Mucosa of descending colon (tissue), 3 donors: ENCODE measurements around the gene TTC23. TPM values are rescaled to one million over a fixed set of nuclear protein-coding genes. Genes with fewer than 3 reads are reported as not detected.

Source experiments
- ATAC-seq: fragments of 200-7000 bp; cut with Tn5 transposase; one replicate; pipeline ENCODE4 v1.9.1; 2020; ENCODE audit warnings: mild to moderate bottlenecking, moderate library complexity
- DNase-seq, 3 donors: peaks; one replicate each; pipeline ENCODE4 v3.0.0-alpha.2; 2020
- H3K36me3 ChIP-seq: fragments of 200-600 bp; one replicate; pipeline ENCODE4 v1.8.0; 2021; ENCODE audit warnings: low read depth, mild to moderate bottlenecking
- H3K4me1 ChIP-seq: fragments of 200-600 bp; one replicate; pipeline ENCODE4 v1.8.0; 2021; ENCODE audit warnings: low read depth, mild to moderate bottlenecking
- H3K4me3 ChIP-seq: fragments of 200-600 bp; one replicate; pipeline ENCODE4 v1.8.0; 2021; ENCODE audit warnings: mild to moderate bottlenecking
- H3K9me3 ChIP-seq: fragments of 200-600 bp; one replicate; pipeline ENCODE4 v1.8.0; 2021; ENCODE audit warnings: mild to moderate bottlenecking
- intact Hi-C, 2 donors: fragments of 100-400 bp; cut with DNase I in 1 of 2; cut with micrococcal nuclease in 1 of 2; formaldehyde crosslinking; loops; one replicate each; pipeline versions ENCODE4 v1.11.0 to v1.11.1; 2022; cut with DNase I, micrococcal nuclease
- total RNA-seq, 3 donors: library from RNA; stranded (reverse); fragmentation: NEBNext Ultra II Directional in 2 of 3; extraction: Animal tissue kit (Norgen Biotek cat#: 25700) in 2 of 3; gene quantifications; one replicate each; pipeline versions ENCODE4 v1.2.1 to v1.2.4, GENCODE V29; 2021 to 2023
- TF ChIP-seq, protein P1 (sequence below): fragments of 200-600 bp; IDR thresholded peaks from one replicate; pipeline ENCODE4 v1.8.0; 2022; ENCODE audit warnings: antibody characterized with exemption, mild to moderate bottlenecking
- donor health status: DM: no; HTN: no; CAD: no; lungs with moderate emphysema.
- donor health status: DM: no; HTN: no; CAD: no.
- donor health status: DM: no; HTN: yes; CAD: no.

The TTC23 gene
- total RNA-seq, 3 donors from 2014 or later, result 17.1 to 26.8 (median 19.6) TPM

DNA sequence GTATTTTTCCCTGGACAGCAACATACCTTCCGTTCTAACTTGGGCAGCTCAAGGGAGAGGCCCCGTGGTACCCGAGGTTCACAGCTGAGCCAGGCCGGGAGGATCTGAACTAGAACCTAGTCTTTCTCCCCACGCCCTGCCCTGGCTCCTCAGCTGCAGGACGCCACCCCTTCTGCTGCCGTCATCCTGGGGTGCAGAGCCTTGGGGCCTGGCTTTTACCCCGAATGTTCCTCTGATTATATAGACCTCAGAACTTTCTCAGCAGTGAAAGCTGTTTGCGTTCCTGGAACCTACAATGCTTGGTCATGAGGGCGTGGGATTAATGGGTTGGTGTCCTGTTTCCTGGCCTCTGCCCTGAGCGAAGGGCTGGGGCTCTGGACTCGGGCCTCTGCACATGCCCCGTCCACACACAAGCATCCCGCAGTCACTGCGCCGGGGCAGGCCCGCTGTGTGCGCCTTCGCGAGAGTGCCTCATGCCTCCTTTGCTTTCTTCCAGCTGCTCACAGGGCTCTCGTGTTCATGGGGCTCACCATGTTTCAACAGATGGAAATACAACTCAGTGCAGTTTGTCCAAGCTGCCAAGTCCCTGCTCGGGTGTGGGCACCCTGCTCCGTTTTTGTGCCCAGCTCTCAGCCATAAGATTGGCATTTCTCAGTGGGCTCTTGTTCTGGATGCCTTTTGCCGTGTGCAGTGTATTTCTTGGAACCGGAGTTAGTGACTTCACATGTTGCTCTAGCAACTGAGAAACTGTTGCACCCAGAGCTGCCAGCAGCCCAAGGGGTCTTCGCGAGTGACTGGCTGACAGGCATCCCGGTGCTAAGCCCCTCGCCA, 124.1 kb downstream of the TTC23 start:
- no peaks in the 10 kb centered on the region for H3K9me3 ChIP-seq
- no peak for DNase-seq
- H3K4me1 ChIP-seq, result peaks cover 14% of the 10 kb centered on the region
- ATAC-seq, result no peak
- TF ChIP-seq, protein P1, sequence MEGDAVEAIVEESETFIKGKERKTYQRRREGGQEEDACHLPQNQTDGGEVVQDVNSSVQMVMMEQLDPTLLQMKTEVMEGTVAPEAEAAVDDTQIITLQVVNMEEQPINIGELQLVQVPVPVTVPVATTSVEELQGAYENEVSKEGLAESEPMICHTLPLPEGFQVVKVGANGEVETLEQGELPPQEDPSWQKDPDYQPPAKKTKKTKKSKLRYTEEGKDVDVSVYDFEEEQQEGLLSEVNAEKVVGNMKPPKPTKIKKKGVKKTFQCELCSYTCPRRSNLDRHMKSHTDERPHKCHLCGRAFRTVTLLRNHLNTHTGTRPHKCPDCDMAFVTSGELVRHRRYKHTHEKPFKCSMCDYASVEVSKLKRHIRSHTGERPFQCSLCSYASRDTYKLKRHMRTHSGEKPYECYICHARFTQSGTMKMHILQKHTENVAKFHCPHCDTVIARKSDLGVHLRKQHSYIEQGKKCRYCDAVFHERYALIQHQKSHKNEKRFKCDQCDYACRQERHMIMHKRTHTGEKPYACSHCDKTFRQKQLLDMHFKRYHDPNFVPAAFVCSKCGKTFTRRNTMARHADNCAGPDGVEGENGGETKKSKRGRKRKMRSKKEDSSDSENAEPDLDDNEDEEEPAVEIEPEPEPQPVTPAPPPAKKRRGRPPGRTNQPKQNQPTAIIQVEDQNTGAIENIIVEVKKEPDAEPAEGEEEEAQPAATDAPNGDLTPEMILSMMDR, result no peak
- intact Hi-C loops, result no loop called here
- H3K36me3 ChIP-seq, result no peaks in the 10 kb centered on the region
- no peak overlapping the region for H3K4me3 ChIP-seq

- DNase-seq, result no peak
- no peak for ATAC-seq
- no peak overlapping the region for H3K4me3 ChIP-seq
- H3K4me1 ChIP-seq, result peaks cover 14% of the 10 kb centered on the region
- no peaks in the 10 kb centered on the region for H3K9me3 ChIP-seq
- TF ChIP-seq, protein P1, result no peak
- no peaks in the 10 kb centered on the region for H3K36me3 ChIP-seq
- intact Hi-C loops, result no loop called here
These were observed 124.7 kb downstream of the TTC23 start for GRCh38 chr15:99124641-99125040.

DNA sequence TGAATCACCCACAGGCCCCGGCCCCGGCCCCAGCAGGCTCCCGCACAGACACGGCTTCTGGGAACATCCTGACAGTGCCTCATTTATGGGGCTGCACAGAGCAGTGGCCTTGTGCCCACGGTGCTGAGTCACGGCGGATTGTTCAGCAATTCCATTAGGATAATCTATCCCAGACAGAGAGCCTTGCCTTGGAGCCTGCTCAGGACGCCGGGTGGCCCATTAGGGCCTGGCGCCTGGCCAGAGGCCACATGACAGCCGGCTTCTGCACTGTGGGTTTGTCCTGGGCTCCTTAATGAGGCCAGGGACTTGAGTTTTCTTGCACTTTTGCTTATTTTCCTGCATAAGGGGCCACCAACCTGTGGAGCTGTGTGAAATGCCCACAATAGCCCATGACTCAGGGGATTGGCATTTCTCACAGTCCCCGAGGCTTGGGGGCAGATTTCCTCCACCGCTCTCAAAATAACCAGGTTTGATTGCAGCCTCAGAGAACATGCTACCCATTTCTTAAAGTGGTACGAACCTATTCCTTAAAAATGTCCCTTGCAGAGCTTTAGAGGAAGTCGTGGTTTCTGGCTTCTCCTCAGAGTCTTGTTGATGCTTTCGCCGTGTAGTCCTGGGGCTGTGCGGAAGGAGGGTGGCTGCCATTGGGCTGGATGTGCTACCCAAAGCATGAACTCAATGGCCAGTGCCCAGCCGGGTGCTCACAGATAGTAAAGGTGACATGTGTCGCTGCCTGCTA, 125.5 kb downstream of the TTC23 start:
- peak; percentile 92 for ATAC-seq
- H3K36me3 ChIP-seq, result no peaks in the 10 kb centered on the region
- TF ChIP-seq, protein P1, result no peak
- H3K9me3 ChIP-seq, result no peaks in the 10 kb centered on the region
- DNase-seq, result peak; percentile 78 to 84 (median 82)
- peaks cover 14% of the 10 kb centered on the region for H3K4me1 ChIP-seq
- H3K4me3 ChIP-seq, result no peak overlapping the region
- intact Hi-C loops, result no loop called here

GRCh38 chr15:99122831-99123712, 126.3 kb downstream of the TTC23 start:
- intact Hi-C loops, result no loop called here
- DNase-seq, result no peak

More at GRCh38 chr15:99122831-99123712, 126.3 kb downstream of the TTC23 start:
- no peaks in the 10 kb centered on the region for H3K9me3 ChIP-seq
- no peak overlapping the region for H3K4me3 ChIP-seq
- TF ChIP-seq, protein P1, result no peak
- ATAC-seq, result no peak
- peaks cover 14% of the 10 kb centered on the region for H3K4me1 ChIP-seq
- no peaks in the 10 kb centered on the region for H3K36me3 ChIP-seq
